PFSK-1 (cell line): ENCODE data around the gene BTBD9.

ENCODE experiments used
- POLR2AphosphoS5 ChIP-seq: IDR thresholded peaks from 2 replicates; pipeline ENCODE4 v1.6.1; 2012; ENCODE audit warnings: low read depth, mild to moderate bottlenecking, control low read depth, low read length, moderate library complexity
- REST ChIP-seq, 2 experiments: IDR thresholded peaks; 2 replicates each; pipeline versions ENCODE4 v1.6.1 to v1.8.0; 2011 to 2012; ENCODE audit warnings: low read depth in 2 of 2, low read length in 2 of 2, control low read depth in 1 of 2, inconsistent platforms in 1 of 2, mild to moderate bottlenecking in 1 of 2, moderate library complexity in 1 of 2; ENCODE audit not compliant: insufficient read depth in 1 of 2
- TAF1 ChIP-seq: IDR thresholded peaks from 2 replicates; pipeline ENCODE4 v1.6.1; 2012; ENCODE audit warnings: low read length, control low read depth, borderline replicate concordance; ENCODE audit not compliant: insufficient read depth

DNA sequence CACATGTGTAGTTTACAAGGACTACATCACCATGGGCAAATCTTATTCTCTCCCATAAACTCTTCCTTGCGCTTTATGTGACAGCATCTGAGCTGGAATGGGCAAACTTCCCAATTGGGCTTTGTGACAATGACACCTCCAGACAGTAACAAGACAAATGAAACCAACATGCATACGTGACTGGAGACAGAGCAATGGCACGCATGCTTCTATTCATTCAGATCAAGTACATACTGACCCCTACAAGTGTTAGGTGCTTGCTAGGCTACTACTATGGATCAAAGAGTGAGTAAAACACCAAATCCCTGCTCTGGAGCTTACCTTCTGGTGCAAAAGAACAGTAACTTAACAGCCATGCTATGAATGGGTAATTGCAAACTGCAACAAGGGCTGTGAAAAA is 394.9 kb downstream of the BTBD9 start:
- no peak for TF ChIP-seq TAF1
- no peak for TF ChIP-seq POLR2AphosphoS5
- TF ChIP-seq REST (IDR thresholded peaks at IDR 0.05; ENCODE audit: insufficient read depth in 1 of 2, low read depth in 2 of 2, low read length in 2 of 2) = no peak
